Measurements from ENCODE around the gene GPR61.

The GPR61 gene, protein sequence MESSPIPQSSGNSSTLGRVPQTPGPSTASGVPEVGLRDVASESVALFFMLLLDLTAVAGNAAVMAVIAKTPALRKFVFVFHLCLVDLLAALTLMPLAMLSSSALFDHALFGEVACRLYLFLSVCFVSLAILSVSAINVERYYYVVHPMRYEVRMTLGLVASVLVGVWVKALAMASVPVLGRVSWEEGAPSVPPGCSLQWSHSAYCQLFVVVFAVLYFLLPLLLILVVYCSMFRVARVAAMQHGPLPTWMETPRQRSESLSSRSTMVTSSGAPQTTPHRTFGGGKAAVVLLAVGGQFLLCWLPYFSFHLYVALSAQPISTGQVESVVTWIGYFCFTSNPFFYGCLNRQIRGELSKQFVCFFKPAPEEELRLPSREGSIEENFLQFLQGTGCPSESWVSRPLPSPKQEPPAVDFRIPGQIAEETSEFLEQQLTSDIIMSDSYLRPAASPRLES

DNA sequence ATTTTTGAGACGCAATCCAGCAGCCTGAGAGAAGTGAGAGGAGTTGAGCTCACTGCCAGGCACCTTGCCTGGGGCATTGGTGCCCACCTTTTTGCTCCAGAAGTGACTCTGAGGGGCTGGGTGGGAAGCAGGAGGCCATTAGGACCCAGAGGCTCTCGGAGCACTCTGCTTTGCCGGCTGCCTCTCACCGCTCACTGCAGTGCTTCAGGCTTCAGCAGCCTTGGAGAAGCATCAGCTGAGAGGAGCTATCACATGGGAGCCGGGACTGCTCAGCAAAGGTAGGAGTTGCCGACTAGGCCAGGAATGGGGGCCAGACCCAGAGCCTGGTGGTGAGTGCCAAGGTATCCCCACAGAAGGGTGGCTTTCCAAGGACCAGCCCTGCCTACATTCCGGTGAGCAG, at the start of gene GPR61:
GPR61 (plus strand) TSS at position 197 of the 400 bp plus-strand sequence. CDS start 3,151 bp downstream, outside the sequence.
- DNase-seq (ENCODE audit: insufficient read length, low spot score) (no peak), FAIRE-seq (no peak)

DNA sequence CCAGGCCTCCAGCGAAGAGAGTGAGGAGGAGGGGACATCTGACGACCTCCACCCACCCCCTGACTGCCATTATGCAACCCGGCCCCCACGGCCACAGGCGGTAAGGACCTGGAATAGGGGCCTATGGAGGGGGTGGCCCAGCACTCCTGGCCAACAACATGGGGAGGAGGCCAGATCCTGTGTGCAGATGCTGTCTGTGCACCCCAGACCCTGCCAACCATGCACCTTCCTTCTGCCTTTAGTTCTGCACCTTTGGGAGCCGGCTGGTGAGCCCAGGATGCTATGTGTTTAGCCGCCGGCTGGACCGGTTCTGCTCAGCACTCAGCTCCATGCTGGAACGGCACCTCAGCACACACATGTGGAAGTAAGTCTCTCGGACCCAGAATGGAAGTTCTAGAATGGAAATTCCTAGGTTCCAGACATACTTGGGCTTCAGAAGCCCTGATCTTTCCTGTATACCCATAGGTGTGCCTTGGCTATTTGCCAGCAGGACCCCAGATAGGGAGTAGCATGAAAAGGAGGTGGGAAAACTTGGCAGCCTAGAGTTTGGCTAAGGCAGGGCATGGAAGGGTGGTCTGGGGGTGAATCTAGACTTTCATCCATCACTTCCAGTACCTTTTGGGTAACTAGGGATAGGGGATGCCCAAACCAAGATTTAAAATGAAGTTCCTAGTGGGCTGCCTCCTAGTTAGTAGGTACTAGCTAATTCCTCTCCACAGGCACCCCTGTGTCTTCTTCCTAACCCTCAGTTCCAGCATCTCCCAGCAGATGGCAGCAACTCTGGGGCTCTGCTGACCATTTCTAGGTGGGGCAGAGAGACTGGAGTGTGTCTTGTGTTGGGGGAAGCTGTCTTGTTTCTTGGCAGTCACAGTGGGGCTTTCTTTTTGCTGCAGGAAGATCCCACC, 49.4 kb upstream of the GPR61 start:
- DNase-seq (ENCODE audit: insufficient read length, low spot score): peak; percentile 56
- FAIRE-seq: no peak

DNA sequence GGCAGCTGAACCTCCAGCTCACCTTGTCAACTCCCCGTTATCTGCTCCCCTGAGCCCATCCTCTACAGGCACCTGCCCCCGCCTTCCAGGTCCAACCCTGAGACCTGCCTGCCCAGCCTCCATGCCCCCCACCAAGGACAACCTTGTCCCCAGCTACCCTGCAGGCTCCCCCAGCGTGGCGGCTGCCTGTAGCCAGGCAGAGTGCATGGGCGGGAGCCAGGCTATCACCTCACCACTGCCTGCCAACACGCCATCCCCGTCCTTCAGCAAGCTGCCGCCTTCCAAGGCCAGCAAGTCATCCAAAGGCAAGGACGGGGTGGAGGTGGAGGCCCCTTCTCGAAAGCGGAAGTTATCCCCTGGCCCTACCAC, 48.8 kb upstream of the GPR61 start:
- DNase-seq (ENCODE audit: insufficient read length, low spot score) (no peak), FAIRE-seq (no peak)

DNA sequence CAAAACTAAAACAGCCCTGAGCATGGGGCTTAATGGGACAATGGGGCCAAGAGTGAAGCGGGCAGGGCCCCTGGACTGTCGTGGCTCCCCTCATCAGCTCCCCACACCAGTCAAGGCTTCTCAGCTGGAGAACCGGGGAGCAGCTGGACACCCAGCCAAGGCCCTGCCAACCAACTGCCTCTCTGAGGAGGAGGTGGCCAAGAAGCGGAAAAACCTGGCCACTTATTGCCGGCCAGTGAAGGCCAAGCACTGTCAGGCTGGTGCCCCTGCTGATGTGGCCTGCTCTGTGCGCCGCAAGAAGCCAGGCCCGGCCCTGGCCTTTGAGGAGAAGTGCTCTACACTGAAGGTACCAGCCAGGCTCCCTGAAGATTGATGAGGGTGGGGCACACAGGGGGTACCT, 48.3 kb upstream of the GPR61 start:
- no peak for FAIRE-seq

DNA sequence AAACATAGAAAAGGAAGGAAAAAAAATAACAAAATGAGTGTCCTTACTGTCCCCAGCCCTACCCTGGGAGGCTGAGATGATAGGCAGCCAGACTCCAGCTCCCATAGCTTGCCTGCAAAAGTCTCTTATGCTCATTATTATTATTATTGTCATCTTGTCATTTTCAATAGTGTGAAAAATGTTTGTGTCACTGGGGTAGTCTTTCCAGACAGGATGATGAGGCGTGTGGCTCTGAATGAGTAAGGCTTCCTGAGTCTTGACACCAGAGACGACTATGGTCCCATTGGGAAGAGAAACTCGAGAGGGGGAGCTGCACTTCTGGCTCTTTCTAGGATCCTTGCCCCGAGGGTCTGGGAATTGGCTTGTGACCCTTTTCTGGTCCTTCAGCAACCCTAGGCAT, 46.9 kb upstream of the GPR61 start:
- FAIRE-seq: no peak
- DNase-seq (ENCODE audit: insufficient read length, low spot score): no peak

More for the DNA sequence above, 48.3 kb upstream of the GPR61 start:
- no peak for DNase-seq (ENCODE audit: insufficient read length, low spot score)

DNA sequence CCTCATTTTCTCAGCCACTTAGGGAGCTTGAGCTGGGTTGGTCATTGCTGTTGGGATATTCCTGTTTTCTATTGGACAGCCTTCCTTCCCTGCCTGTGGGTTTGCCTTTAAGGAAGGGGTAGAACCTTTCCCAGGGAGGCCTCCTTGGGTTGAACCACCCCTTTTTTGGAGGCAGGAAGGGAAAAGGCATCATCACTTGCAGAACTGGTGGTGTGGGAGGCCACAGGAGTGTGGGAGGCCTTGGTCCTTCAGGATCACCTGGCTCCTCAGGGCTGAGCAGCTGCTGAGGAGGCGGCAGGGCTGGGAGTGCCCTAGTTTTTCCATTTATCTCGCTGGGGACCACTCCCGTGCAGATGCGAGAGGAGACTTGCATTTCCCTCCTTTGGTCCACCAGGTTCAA, 46.4 kb upstream of the GPR61 start:
- FAIRE-seq (no peak), DNase-seq (ENCODE audit: insufficient read length, low spot score) (no peak)

DNA sequence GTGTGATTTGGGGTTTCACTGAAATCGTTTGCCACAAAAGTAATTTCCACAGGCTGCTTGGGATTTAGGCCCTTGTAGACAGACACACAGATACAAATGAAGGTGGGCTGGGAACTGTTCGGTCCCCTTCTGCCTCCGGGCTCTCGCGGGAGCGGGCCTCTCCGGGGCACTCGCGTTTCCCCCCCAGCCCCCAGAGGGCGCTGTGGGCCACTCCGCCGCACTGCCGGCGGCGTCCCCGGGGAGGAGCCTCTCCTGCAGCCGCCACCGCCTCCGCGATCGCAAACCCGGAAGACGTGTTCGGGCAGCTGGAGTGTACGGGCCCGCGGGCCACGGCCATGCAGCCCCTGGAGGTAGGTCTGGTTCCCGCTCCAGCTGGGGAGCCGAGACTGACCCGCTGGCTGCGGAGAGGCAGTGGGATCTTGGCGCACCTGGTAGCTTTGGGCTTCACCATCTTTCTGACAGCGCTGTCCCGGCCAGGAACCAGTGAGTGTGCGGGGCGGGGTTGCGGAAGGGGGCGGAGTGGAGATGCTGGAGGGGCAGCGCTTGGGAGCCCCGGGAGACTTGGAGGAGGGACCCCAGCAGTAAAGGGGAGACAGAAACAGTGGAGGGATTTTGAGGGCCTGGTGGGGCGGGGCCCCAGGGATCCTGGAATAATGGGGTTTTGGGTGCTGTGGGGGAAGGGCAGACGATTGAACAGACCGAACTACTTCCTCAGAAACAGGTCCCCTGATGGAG, 45.7 kb upstream of the GPR61 start, which contains the start of gene CYB561D1:
CYB561D1 (plus strand) TSS at position 290 of the 735 bp plus-strand sequence; CDS start at position 336, 46 bp downstream.
- FAIRE-seq (no peak), DNase-seq (ENCODE audit: insufficient read length, low spot score) (peak; percentile 72)

DNA sequence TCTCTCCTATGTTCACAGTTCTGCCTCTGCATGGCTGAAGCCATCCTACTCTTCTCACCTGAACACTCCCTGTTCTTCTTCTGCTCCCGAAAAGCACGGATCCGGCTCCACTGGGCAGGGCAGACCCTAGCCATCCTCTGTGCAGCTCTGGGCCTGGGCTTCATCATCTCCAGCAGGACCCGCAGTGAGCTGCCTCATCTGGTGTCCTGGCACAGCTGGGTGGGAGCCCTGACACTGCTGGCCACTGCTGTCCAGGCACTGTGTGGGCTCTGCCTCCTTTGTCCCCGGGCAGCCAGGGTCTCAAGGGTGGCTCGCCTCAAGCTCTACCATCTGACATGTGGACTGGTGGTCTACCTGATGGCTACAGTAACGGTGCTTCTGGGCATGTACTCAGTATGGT, 43.9 kb upstream of the GPR61 start:
- FAIRE-seq (no peak), DNase-seq (ENCODE audit: insufficient read length, low spot score) (no peak)

DNA sequence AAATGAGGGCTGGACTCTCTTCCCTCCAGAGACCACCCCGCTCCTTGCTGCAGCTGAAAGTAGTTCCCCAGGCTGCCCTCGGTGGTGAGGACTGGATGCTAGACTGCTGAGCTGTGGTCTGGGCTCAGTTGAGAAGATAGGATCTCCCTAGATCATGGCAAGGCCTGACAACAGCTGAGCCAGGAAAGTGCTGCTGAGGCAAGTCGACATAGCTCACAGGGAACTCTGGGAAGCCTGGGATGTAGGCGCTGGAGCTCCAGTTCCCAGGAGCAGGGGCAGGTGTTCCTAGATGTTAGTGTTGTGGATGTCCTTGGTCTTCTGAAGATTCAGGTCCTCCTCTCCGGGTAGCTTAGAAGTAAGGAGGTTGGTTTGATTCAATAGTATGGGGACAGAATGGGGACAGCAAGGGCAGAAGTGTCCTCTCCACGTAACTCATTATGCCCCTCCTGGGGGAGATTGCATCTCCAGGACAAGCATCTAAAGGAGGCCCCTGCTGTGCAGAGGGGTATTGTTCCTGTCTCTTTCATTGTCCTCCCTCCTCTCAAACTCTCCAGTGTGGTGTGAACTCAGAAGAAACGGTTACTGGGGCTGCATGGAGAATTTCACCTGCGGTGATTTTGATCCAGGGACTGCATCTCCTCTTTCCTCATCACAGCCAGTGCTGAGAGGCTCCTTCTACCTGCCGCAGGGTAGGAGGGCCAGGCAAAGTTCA, 42.1 kb upstream of the GPR61 start:
- DNase-seq (ENCODE audit: insufficient read length, low spot score) (no peak), FAIRE-seq (no peak)

DNA sequence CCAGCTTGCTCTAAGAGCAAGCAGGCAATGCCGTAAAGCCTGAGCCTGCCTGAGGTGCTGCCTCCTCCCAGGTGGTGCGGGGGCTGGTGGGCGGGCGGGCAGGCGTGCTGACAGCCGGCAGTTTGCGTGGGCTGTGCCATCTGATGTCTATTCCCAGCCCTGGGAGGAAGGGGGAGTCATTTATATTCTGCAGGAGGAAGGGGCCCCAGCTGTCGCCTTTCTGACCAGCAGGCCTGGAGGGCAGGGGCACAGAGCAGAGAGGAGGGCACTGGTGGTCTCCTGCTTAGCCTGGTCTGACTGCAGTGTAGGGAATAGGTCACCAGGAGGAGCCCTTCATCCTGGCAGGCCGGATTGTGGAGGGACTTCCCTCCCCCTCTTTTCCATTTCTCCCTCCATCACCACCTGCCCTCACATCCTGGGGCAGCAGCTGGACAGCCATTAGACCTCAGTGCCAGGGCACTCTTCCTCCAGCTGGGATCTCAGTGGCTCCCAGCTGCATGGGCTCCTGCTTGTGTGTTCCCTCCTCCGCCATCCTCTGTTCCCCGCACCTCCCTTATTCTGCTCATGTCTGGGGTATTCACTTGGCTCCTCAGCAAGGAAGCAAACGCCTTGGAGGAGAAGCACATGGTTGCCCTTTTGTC, 41.4 kb upstream of the GPR61 start:
- DNase-seq (ENCODE audit: insufficient read length, low spot score) (no peak), FAIRE-seq (no peak)

DNA sequence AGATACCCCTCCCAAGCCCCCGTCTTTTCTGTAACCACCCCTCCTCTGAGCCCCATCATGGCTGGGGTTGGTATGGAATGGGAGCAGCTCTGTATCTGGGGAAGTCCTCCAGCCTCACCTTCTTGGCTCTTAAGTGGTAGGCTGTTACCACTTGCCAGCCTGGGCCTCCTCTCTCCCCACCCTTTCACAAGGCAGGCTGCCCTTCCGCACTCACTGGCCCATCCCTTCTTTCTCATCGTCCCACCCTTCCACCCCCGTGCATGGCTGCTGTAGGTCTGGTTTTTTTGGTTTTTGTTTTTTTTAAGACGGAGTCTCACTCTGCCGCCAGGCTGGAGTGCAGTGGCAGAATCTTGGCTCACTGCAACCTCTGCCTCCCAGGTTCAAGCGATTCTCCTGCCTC, 40.6 kb upstream of the GPR61 start:
- FAIRE-seq: no peak
- DNase-seq (ENCODE audit: insufficient read length, low spot score): no peak

DNA sequence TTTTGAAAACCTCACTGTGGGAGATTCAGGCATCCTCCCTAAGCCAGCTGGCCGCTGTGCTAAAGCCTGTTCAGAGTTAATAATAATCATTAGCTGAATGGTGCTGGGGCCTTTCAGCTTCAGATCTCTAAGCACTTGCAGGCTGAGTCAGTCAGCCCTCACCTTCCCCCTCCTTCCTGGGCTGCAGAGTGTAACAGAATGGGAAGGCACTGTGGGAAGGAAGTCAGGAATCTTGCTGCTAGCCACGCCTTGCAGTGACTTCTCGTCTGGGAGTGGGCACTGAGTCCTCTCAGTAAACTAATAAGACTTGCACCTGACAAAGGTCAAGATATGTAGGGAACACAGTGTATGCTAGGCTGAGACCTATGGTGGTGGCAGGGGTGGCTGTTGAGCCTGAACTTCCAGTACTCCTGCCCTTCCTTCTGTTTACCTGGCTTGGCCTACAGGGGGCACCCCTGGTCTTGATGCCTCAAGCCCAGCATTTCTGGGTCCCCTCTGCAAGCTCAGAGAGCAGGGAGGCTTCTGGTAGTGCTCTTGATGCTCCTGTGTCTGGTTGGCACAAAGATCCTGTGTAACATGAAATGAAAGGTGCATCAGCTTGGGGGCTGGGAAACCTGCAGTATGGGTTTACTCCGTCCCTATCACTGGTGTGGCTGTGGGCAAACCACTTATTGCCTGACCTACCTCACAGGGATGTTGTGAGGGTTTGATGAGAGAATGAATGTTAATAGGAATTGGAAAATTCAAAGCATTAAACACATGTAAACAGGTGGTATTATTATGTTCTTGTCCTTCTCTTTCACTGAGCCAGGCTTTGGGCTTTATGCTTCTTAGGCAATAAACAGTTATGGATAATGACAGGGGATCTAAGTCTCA, 39.8 kb upstream of the GPR61 start:
- FAIRE-seq (no peak), DNase-seq (ENCODE audit: insufficient read length, low spot score) (no peak)

DNA sequence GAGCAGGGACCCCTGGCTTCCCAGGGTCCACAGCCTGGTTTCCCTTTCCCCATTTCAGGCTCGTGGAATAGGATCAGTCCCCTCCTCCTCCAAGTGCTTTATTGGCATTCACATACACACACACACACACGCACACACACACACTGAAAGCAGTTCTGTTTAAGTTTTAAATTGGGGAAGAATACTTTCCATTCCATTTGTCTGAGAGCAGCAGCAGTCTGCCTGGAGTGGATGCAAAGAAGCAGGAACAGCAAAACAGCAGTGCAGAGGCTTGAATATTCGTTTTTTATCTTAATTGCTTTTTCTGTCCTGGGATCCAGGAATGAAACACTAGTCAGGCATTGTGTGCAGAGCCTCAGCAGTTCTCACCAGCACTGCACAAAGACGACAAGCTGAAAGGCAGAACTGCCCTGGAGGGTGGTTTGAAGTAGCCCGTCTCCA, 38.7 kb upstream of the GPR61 start:
- no peak for DNase-seq (ENCODE audit: insufficient read length, low spot score)
- FAIRE-seq: no peak

DNA sequence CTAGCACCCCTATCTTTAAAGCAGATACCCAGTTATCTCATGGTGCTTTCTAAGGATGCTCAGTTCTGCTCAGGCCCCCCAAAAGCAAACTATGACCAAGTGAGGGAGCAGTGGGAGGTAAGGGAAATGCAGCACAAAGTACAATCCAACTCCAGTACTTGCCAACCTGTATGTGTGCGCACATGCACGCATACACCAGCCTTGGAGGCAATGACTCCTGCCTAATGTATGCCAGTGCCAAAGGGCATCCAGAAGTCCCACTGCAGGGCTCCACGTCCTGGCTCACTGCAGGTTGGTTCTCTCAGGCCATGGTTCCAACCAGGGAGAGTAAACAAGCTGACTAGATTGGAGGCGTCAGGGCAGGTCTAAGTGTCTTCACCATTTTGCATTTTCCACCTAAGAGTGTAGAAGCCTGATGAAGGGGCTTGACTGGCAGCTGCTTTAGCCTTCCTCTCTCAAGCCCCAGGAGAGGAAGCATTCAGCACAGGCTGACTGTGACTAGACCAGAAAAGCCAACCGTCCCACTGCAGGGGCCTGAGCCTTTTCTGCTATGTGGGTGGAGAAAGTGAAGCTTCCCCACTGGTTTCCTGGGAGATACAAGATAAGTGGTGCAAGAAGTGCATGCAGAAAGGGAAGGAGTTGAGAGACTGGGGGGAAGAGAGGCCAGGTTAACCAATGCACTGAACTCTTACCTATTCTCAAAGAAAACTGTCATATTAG, 37.9 kb upstream of the GPR61 start:
- FAIRE-seq: no peak

DNA sequence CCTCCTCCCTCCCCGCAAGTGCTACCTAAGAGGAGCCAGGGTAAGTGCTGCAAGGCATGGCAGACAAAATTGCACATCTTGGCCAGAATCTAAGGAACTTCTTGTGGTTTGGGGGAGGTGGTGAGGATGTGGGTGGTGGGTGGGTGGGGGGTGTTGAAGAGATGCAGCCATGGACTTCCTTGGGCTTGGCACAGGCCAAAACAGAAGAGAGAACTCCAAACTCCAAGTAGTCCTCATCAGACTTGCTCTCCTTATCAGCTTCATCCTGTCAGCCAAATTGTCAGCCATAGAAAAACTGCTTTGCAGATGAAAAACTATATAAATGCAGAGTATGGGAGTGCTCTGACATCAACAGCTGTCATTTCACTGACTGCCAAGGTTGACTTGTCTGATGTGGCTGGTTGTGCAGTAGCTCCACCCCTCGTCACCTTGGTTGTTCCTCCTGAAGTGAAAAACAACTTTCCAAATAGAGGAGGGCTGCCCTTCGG, 37.3 kb upstream of the GPR61 start:
- no peak for FAIRE-seq
- no peak for DNase-seq (ENCODE audit: insufficient read length, low spot score)

More for the DNA sequence above, 37.9 kb upstream of the GPR61 start:
- DNase-seq (ENCODE audit: insufficient read length, low spot score): no peak

DNA sequence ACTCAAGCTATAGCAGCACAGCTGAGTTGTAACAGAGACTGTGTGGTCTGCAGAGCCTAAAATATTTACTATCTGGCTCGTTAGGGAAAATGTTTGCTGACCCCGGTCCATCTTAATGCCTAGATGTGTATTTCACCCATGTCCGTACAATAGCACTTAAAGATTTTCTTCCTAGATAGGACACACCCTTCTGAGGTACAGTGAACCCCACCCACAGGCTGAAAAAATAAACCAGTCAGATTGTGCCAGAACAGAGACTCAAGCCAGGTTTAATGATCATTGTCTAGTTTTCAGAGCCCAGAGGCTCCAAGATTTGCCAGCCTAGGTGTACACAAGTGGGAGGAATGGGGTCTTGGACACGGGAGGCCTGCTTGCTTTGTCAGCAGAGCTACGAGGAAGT, 35.7 kb upstream of the GPR61 start:
- FAIRE-seq: no peak

DNA sequence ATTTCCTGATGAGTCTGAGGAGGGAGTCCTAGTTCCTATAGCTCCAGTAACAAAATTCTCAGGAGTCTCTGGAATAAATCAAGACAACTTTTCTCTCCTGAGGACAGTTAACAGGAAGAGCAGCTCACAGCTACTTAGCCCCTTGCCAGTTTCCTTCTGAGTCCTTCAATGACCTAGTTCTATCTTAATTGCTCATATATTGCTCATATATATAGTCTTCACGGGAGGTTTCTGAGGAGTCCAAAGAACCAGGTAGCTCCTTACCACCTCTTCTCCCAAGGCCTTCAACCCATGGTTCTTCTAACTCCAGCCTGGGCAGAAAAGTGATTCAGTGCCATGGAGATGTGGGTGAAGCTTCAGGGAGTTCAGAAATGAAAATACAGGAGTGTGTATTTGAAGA, 34.7 kb upstream of the GPR61 start:
- DNase-seq (ENCODE audit: insufficient read length, low spot score): no peak
- FAIRE-seq: no peak

More for the DNA sequence above, 35.7 kb upstream of the GPR61 start:
- DNase-seq (ENCODE audit: insufficient read length, low spot score): no peak

Data from HTR-8/SVneo (cell line).